Cardiac fibroblast (primary cell): ENCODE results near the gene MBTPS1.

ENCODE experiments used
- DNase-seq, 2 donors: peaks; one replicate each; pipeline versions ENCODE4 v3.0.0 to v3.0.0-alpha.2; 2010; ENCODE audit warnings: low read depth in 2 of 2
- H3K4me3 ChIP-seq, 2 donors: replicated peaks in 1 of 2; 1 replicate in 1 of 2; 2 replicates in 1 of 2; pipeline ENCODE4 v1.5.1; 2011; ENCODE audit warnings: low read depth in 2 of 2, low read length in 2 of 2, mild to moderate bottlenecking in 2 of 2, moderate library complexity in 1 of 2
- TF ChIP-seq, protein P1 (sequence below): IDR thresholded peaks from one replicate; pipeline ENCODE4 v1.5.1; 2011; ENCODE audit warnings: low read depth, mild to moderate bottlenecking, low read length, inconsistent platforms

The MBTPS1 gene

GRCh38 chr16:84093120-84093878 is 23.4 kb downstream of the MBTPS1 start:
- DNase-seq = no peak
- TF ChIP-seq, protein P1, sequence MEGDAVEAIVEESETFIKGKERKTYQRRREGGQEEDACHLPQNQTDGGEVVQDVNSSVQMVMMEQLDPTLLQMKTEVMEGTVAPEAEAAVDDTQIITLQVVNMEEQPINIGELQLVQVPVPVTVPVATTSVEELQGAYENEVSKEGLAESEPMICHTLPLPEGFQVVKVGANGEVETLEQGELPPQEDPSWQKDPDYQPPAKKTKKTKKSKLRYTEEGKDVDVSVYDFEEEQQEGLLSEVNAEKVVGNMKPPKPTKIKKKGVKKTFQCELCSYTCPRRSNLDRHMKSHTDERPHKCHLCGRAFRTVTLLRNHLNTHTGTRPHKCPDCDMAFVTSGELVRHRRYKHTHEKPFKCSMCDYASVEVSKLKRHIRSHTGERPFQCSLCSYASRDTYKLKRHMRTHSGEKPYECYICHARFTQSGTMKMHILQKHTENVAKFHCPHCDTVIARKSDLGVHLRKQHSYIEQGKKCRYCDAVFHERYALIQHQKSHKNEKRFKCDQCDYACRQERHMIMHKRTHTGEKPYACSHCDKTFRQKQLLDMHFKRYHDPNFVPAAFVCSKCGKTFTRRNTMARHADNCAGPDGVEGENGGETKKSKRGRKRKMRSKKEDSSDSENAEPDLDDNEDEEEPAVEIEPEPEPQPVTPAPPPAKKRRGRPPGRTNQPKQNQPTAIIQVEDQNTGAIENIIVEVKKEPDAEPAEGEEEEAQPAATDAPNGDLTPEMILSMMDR = no peak
- no peak overlapping the region for H3K4me3 ChIP-seq

- TF ChIP-seq, protein P1 = no peak
- no peak for DNase-seq
- no peak overlapping the region for H3K4me3 ChIP-seq
These were observed 25.3 kb downstream of the MBTPS1 start for GRCh38 chr16:84091460-84091859.

DNA sequence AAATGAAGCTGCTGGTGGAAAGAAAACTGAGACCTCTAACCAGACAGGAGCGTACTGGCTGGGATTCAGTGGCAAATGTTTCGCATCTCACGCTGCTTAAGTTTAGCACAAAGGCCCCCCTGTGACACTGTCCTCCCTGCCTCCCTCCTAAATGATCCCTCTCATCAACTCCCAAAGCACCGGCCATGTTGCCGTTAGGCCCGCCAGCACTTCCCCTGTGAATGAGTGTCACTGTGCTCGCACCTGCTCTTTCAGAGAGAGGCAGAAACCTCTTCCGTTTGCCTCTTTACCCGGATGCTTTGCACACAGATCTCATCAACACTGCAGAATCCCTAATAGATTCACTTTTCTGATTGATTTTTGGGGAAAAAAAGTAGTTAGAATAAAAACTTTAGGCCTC is 26.5 kb downstream of the MBTPS1 start:
- DNase-seq = no peak
- H3K4me3 ChIP-seq = no peak overlapping the region
- TF ChIP-seq, protein P1 = no peak

DNA sequence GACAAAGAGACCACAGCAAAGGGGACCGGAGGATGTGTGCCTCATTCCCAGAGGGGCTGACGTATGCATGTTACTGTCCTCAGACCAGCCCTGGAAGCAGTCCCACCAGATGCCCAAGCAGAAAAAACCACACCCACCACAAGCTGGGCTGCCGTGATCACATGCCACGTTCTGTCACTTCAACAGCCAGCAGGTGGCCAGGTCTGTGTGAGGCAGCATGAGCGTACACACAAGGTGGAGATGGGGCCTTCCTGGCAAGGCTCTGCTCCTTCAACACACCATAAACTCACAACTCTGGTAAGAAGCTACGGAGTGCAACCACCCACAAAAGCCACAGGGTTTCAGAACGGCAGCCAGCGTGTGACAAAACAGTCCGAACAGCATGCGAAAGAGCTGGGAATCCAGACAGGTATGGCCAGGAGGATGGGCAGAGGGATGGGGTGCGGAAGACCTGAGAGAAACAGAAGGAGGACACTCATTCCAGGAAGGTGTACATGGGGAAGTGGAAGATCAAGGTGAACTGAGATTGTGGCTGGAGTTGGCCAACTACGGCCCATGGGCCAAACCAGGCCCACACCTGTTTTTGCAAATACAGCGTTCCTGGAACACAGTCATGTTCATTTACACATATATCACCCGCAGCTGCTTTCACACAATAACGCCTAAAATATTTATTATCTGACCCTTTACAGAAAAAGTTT is 27.9 kb downstream of the MBTPS1 start:
- TF ChIP-seq, protein P1 = no peak
- no peak overlapping the region for H3K4me3 ChIP-seq
- DNase-seq = no peak

GRCh38 chr16:84087466-84088151 is 29.1 kb downstream of the MBTPS1 start:
- no peak for DNase-seq
- no peak overlapping the region for H3K4me3 ChIP-seq

DNA sequence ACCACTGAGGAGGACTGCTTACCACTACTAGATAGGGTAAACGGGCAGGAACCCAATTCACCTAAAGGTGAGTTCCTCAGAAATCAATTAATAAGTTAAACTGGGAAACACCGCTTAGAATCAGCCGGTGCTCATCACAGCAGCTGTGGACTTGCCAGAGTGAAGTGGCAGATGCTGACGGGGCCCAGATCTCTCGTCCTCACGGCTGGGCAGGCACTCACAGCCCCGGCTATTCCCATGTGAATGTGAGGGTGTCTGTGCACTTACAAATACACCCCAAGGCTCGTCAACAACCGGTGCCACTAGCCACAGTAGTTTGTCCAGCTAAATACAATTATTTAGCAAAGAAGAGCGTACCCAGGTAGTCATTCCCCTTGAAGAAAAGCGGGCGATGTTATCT is 29.7 kb downstream of the MBTPS1 start:
- no peak overlapping the region for H3K4me3 ChIP-seq
- DNase-seq = no peak
- TF ChIP-seq, protein P1 = no peak

More at GRCh38 chr16:84087466-84088151, 29.1 kb downstream of the MBTPS1 start:
- TF ChIP-seq, protein P1 = no peak
